ENCODE measurements around the gene DNAH8.
"Not testable (repeated sequence)": the region's sequence is repeated elsewhere in the genome, so short reads cannot be mapped to it uniquely, and the experiment has no call there.

DNAH8 gene

DNA sequence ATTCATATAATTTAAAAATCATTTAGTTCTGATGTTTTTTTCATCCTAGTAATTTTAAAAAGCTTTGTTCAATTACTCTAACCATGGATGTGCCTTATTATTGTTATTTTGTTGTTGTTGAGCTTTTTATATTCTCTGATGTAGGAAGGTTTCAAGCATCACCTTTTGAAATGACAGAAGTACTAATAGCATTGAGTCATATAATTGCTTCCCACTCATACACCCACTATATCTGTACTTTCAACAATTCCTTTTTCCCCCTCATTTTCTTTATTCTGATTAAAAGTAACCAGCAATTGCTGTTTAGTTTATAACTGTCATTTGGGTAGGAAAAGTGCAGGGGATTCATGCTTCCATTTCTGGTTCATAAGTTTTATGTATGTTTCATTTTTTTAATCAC is 38.6 kb downstream of the DNAH8 start:
- DNase-seq = no peak

DNA sequence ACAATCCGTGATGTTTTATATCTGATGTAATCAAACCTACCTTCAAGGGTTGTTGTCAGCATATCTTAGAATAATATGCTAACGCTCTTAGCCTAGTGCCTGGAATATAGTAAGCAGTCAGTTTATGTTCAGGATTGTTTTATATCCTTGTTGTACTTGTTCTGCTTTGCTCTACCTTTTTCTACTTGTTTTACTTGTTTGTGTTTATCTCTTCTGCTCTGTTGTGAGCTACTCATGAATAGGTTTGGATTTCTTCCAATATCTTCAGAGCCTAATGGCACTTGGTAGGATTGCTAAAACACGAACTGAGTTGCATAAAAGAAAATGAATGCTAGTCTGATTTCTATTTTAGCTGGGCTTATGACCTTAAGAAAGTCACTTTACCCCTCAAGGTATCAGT is 40.1 kb downstream of the DNAH8 start:
- no peak for DNase-seq

DNA sequence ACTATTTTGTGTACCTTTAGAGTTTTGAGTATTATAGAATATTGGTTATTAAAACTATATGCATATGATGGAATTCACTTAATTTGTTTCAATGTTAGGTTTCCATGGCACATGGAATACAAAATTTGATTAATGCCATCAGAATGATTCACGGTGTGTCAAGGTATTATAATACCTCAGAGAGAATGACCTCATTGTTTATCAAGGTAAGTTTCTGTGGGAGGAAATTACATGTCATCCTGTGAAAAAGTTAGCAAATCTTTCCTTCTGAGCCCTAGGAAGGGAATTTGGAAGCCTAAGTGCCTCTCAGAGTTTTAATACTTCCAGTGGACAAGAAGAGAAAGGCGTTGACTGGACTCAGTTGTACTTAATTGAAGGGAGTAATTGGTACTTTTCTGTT is 40.8 kb downstream of the DNAH8 start:
- DNase-seq = no peak

DNA sequence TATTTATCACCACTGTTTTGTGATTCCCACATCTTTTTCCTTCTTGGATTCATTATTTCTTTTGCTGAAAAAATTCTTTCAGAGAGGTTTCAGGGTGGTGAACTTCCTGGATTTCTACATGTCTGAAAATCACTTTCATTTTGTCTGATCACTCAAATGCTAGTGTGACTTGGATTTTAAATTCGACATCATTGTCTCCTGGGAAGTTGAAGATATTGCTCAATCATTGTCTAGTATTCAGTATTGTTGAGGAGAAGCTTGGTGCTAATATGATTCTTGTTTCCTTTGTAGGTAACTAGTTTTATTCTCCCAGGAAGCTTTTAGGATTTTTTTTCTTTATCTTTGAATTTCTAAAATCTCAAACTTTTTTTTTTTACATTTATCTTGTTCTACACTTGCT is 45.0 kb downstream of the DNAH8 start:
- no peak for DNase-seq

DNA sequence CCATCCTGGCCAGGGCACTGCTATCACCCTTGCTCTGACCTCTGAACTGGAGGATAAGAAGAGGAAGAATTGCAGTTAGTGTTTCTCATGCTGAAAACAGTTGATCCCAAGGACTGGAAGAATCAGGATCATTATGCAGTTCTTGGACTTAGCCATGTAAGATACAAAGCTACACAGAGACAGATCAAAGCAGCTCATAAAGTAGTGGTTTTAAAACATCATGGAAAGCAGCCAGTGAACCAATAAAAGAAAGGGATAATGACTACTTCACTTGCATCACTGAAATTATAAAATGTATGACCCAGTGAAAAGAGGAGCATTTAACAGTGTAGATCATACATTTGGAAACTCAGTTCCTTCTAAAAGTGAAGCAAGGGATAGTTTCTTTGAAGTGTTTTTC is 47.7 kb downstream of the DNAH8 start:
- DNase-seq = no peak

DNA sequence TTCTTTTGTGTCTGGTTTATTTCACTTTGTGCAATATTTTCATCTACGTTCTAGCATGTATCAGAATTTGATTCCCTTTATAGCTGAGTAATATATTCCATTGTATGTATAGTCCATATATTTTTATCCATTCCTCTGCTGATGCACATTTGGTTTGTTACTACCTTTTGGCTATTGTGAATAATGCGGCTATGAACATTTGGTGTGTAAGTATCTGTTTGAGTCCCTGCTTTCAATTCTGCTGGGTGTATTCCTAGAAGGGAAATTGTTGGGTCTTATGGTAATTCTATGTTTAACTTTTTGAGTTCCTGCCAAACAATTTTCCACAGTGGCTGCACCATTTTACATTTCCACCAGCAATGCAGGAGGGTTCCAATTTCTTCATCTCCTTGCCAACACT is 52.4 kb downstream of the DNAH8 start:
- DNase-seq = no peak

DNA sequence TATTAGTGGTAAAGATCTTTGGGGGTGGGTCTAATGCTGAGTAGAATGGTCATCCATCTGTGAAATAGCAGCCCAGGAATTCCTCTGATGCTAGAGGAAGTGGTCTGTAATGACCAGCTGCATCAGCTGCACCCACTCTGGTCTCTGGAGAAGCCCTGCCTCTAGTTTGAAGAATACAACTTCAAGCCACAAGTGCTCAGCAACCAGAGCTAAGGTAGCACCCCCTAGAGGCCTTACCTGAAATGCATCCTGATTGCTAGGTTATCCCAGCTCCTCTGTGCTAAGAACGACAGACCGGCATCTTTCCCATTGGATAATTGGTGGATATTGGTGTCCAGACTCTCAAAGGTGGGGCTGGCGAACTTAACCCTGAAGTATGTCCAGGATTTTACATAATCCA is 58.2 kb downstream of the DNAH8 start:
- DNase-seq = peak; percentile 15 to 47

DNA sequence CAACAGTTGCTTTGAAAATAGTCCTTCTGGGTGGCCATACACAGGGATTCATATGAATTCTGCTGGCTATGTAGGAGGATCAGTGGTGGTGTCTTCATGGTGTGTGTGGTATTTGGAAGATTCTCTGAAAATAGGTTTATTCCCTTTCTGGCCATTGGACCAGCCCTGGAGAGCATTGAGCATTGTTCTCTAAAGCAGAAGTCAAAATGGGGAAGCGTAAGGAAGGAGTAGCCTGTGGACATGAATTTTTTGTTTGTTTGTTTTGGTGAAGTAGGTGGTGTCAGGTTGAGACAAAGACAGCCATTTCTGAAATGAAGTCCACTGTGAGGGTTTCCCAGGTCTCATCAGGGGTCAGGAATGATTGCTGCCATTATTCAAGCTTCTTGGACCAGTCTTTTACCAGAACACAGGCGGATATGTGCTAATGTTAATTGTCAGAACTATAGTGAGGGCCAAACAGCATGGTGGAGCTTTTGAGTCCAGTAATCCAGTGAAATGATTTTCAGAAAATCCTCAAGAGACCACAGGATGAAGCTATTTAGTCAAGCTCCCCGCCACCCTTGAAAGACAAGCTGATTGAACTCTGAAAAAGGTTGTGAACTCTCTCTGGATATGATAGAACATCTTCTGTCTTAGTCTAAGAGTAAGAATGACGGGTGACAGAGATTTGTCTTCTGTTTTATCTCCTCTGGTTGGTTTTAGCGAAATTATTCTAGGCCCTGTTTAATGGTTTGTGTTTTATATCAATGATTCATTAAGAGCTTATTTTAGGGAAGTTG is 60.0 kb downstream of the DNAH8 start:
- no peak for DNase-seq

DNA sequence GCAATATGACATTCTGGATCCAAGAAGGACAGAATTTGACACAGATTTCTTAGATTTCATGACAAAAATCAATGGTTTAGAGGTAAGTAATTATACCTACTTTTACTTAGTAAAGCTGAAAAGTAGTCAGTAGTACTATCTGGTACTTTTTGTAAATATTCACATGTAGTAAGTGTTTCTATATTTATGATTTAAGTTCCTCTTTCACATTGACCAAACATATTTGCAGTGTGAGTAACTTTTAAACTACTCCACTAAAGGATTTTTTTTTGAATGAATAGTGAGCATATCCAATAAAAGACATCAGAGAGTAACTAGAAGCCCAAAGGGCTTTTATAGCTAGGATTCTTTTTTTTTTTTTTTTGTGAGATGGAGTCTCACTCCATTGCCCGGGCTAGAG is 60.8 kb downstream of the DNAH8 start:
- no peak for DNase-seq

DNA sequence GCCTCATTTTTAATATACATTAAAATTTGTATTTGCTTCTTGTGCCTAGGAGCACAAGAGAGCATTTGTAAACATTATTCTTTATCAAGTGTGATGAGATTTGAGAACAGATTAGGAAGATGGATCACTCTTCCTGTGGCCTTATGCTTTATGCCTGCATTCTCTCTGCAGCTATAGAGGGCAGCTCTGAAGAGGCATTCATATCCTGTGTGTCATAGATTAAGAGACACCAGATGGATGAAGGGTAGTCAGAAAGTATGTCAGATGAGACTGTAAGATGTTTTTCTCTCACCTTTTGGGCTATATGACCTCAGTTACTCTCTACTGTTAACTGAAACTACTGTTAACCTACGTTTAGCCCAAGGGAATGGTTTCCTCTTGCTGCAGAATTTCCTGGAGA is 61.4 kb downstream of the DNAH8 start:
- no peak for DNase-seq

DNA sequence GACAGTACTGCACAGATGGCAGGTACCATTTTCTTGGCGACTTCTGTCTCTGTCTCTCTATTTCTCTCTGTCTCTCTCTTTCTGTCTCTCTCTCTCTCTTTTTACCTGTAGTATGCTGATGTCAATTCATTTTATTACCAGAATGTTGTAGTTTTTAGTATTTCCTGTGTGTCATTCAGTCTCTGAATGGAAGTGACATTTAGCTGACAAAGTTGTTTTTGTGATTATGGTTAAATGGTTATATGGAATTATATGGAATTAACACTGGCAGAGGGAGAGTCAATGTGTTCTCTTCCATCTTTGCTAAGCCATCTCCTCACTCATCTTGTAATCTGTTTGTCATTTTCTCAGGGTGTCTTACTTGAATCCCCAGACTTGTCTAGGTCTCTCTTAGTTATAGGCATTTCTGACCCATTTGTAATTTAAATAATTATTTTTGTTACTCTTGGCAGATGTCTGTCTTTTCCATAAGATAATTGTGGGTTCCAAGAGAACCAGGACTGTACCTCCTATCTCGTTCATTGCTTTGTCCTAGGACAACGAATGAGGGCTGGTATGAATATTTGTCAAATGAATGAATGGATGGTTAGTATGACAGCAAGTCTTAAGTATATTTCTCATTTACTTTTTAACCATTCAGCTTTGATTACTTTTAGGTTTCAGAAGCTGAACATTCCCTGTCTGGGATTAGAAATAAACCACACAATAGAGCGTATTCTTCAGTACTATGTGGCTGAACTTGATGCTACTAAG is 64.4 kb downstream of the DNAH8 start:
- DNase-seq = no peak

DNA sequence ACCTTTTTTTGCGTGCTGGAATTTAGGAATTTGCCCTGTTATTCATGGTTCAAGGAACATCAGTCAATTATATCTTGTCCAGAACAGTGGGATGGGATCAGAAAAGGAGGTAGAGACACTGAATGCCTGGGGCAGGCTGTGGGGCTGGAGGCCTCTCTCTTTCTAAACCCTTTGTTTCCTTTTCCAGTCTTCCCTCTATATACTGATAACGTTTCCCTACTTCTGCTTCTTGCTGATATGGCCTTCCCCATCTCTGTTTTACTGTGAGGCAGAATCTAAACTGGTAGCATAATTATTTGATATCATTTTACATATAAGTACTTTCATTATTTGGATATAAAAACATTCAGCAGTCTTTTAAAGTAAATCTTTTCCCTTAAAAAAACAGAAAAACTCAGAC is 67.5 kb downstream of the DNAH8 start:
- DNase-seq = no peak

DNA sequence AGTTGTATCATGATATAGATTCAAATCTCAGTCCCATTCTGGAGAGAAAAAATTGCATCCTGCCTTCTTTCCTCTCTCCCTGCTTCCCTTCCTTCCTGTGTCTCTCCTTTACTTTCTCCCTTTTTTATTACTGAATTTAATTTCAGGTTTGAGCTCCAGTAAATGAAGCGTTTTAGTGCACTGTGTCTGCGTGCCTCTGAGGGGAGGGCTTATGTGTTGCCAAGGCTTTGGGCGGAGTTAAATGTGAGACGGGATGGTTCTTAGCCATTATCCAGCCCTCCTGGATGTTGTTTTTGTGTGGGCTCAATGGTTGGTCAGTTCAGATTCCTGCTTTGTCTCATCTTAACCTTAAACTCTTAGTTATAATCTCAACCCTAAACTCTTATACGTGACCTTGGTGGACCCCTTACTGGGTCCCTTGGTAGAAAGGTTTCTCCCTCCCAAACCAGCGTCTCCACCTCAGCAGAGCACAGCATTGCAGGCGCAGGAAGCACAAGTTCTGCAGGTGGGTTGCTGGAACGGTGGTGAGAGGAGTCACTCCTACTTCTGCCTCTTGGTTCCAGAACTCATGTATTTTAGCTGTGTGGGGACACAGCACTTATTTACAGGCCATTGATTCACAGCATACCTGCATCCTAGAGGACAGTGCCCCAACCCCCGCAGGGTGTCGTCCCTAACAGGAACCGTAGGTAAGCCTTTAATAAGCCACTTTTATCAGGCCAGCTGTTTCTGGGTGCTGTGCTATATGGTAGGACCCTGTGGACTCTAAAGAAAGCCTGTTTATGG is 68.5 kb downstream of the DNAH8 start:
- DNase-seq = no peak

DNA sequence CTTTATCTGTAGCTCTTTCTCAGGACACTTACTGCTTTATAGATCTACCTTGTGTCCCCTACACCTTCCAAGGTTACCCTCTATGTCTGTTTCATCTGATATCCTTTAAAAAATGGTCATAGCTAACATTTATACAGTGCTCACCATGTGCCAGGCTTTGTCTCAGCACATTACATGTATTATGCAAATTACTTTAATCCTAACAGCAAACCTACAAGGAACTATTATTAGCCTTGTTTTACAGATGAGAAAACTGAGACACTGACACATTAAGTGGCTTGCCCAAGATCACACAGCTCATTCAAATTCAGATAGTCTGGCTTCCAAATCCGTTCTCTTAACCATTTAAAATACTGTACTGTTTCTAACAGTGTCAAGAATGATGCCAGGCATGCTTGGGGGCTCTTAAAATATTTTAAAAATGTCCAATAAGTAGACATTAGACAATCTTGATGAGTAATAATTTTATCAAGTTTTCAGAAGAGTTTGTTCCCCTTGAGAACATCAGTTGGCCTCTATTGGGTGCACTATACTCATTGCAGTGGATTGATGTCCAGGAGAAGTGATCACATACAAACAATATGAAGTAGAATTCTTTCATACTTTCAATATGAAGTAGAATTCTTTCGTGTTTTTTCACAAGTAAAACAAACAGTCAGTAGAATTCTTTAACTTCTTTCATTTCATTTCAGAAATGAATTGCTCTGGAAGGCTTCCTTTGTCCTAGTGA is 69.6 kb downstream of the DNAH8 start:
- DNase-seq = no peak

DNA sequence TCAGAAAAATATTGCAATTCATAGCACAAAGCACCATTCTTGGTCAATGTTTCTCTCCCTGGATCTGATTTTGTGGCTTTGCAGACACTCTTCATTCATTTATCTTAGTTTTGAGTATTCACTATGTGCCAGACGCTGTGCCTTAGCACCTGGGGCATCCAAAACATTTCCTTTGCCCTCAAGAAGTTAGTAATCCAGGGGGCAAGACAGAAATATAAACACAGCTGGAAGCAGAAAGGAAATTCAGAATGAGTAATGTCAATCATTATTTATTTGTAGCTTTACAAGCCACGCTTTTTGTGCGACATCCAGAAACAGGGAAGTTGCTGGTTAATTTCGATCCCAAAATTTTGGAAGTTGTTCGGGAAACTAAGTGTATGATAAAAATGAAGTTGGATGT is 71.4 kb downstream of the DNAH8 start:
- DNase-seq = no peak

DNA sequence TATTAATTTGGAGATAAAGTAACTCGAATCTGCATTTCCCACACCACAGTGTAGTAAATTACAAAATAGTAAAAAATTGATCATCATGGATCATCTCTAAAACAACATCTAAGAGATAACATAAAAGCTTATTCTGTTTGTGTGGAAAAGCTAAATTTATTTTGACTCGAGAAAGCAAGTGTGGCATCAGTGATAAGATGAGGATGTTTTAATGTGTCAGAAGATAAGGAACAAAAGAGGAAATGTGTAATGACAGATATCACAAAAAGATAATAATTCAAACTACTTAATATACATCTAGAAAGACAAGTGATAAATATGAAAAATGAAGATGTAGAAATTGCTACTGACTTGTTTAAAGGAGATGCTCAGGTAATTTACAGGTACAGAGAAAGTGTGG is 74.1 kb downstream of the DNAH8 start:
- no peak for DNase-seq

DNA sequence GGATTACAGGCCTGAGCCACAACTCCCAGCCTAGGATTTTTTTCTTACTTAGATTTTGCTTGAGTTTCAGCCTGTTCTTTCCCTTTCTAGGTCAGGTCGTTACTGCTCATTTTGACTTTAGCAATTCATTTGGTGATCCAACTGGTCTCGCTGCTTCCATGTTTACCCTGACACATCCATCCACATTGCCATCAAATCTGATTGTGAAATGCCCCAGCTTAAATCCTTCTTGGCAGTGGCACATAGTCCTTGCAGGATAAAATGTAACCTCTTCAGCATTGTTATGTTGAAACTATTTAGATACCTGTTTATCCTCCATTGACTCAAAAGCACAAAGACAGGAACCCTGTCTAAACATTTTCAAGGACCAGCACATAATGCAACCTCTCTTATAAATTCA is 77.2 kb downstream of the DNAH8 start:
- no peak for DNase-seq

DNA sequence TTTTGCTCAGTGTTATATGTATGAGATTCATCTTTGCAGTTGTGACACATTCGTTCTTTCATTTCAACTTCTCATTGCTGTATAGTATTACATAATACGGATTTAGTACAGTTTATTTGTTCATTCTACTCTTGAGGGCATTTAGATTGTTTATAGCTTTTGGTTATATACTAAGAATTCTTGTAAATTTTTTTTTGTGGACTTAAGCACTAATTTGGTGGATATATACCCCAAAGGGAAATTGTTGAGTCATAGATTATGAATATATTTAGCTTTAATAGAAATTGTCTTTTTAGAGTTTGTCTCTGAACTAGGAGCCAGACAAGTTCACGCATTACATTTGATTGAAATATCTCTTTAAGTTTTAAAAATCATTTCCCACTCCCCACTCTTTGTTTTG is 79.6 kb downstream of the DNAH8 start:
- no peak for DNase-seq

DNA sequence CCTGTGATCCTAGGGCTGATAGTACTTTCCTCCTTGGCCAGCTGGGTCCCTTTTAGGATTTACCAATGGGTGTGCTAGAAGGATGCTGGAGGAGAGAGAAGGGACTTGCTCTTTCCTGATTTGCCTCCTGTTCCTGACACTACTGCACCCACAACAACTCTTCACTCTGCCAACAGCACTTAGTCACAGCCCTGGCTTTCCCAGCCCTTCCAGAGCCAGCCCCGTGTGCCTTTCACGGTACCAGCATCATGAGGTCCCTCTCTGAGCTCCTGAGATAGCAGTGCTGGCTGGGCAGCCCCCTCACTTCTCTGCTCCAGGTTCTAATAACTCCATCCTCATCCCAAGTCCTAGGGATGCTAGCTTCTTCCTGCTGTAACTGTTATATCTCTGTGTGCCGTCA is 80.9 kb downstream of the DNAH8 start:
- no peak for DNase-seq

DNA sequence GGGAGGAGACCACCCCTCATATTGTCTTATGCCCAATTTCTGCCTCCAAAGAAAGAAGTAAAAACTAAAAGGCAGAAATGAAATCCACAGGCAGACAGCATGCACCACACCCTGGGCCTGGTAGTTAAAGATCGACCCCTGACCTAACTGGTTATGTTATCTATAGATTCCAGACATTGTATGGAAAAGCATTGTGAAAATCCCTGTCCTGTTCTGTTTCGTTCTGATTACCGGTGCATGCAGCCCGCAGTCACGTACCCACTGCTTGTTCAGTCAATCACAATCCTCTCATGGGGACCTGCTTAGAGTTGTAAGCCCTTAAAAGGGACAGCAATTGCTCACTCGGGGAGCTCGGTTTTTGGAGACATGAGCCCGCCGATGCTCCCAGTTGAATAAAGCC is 81.3 kb downstream of the DNAH8 start:
- DNase-seq = not testable (repeated sequence)

DNA sequence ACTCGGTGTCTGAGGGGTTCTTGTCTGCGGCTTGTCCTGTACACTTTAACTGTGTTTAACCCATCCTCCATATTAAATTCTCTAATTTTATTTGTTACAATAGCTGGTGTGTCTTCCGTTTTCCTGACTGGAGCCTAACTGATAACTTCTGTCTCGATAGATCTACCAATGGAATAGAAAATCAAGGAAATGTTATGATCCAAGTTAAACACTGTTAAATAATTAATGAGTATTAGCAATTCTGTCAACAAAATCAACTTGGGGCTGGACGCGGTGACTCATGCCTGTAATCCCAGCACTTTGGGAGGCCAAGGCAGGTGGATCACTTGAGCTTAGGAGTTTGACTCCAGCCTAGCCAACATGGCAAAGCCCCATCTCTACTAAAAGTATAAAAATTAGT is 81.7 kb downstream of the DNAH8 start:
- DNase-seq = no peak

DNA sequence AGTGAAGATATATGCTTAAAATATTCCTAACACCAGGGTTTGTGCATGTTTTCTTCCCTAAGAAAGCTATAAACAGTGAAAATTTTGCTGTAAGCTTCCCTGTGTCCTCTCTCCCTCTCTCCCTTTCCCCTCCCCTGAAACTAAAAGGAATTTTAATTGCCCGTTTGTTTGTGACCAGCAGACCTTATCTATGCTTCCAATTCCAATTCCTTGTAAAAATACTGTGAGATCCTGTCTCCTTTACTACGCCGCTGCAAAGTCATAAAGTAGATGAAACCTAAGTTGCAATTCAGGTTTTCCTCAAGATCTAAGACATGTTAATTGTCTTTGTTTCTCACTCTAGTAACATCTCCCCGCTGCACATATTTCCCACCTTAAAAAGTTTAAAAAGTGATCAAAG is 82.3 kb downstream of the DNAH8 start:
- no peak for DNase-seq

DNA sequence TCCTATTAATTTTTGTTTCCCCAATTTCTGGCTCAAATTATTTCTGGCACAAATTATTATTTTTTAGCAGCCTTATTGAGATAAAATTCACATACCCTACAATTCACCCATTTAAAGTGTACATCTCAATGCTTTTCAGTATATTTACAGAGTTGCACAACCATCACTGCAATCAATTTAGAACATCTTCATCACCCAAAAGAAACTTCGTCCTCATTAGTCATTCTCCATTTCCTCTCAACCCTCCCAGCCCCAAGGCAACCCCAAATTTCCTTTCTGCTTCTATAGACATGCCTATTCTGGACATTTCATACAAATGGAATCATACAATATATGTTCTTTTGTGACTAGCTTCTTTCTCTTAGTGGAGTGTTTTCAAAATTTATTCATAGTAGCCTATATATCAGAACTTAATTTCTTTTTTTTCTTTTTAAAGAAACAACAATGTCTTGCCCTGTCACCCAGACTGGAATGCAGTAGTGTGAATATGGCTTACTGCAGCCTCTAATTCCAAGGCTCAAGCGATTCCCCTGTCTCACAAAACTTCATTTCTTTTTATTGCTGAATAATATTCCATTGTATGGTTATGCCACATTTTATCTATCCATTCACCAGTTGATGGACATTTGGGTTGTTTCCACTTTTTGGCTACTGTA is 84.5 kb downstream of the DNAH8 start:
- DNase-seq = no peak

Measured in activated CD4-positive, alpha-beta T cell treated with anti-CD3 and anti-CD28 coated beads, Interleukin-2, amount 50 U/mL, for 48 hours (primary cell).